ENCODE data around the gene NOL12. TPM values are rescaled to one million over a fixed set of nuclear protein-coding genes. Genes with fewer than 3 reads are reported as not detected.
A peak's percentile ranks its signal among the peaks of the same experiment; 100 is the strongest.
"Not testable (repeated sequence)": the region's sequence is repeated elsewhere in the genome, so short reads cannot be mapped to it uniquely, and the experiment has no call there.

NOL12 gene
- 10 to 100 TPM; 16.6 to 20.6 (median 18.9) TPM for polyA plus RNA-seq (ENCODE audit: insufficient read length in 4 of 4)

DNA sequence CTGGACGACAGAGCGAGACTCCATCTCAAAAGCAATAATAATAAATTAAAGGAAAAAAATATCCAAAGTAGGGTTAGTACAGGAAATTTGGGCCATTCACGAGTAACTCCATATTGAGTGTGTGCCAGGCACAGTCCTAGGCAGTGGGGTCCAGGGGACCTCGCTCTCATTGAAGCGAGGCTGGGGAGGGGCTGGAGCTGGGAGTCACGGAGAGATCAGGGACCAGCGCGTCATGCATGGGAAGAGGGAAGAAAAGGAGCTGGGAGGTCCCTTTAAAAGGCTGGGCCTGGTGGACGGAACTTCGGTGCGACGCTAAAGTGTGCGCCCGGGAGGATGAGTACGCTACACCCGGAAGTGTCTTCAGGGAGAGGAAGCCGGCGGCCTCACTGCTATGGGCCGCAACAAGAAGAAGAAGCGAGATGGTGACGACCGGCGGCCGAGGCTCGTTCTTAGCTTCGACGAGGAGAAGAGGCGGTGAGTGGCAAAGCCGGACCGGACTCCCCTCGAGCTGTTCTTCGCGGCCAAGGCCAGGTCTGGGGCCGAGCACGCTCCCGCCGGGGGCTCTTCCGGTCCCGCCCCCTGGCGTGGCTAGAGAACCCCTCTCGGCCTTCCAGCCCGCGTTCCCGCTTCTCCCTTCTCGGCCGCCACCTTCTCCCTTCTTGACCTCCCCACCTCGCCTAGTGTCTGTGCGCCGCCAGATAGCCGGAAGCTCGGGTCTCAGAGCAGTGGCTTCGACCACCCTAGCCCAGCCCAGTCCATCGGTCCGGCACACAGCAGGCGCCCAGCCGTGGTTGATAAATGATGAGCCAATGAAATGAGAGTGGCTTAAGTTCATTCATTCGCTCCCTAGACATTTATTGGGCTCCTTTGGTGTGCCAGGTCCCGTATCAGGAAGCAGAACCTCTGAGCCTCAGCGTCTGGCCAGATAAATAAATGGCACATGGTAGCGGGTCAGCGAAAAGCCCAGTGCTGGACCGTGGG, at the start of gene NOL12:
NOL12 (plus strand) TSS at position 342 of the 981 bp plus-strand sequence; CDS start at position 392, 50 bp downstream.
- peak in 3 of 4 donors; percentile 76 to 90 (median 76) for DNase-seq (ENCODE audit: low read depth in 4 of 4, low spot score in 3 of 4)

DNA sequence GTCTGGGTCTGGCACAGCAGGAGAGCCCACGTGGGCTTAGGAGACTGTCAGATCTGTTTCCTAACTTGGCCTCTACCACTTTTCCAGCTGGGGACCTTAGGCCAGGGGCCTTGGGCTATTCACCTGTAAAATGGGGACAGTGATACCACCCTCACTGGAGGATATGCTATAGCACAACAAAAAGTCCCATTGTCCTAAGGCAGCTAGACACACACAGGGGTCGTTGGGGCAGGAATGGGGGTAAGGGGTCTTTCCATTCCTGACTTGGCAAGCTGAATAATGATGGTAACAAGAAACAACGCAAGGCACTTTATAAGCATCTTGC, 49.2 kb upstream of the NOL12 start:
- DNase-seq (ENCODE audit: low read depth in 4 of 4, low spot score in 3 of 4), result no peak

DNA sequence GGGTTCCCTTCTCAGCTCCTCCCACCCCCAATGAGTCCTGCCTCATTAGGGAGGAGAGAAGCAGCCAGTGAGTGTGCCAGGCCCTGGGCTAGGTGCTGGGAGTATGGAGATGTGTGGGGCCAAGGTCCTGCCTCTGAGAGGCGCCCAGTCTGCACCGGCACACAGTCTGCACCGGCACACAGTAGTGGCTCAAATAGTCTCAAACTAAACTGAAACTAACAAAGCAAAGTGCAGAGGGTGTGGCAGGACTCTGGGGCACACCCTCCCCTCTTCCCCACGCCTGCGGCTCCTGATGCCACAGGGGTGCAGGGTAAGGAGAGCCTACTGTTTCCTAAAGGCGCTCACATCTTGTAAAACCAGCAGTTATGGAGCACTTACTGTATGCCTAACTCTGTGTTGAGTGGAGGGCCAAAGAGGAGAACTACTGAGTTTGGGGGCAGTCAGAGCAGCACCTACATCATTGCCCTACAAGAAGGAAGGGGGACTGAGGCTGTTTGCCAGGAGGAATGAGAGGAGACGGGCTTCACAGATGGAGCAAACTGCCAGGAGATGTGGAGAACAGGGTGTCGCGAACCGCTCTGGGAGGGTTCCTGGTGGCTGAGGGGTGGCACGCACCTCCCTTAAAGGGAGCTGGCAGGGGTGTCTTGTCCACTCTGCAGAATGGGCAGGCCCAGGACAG, 47.6 kb upstream of the NOL12 start:
- DNase-seq (ENCODE audit: low read depth in 4 of 4, low spot score in 3 of 4), result no peak

- peak in 1 of 4 donors; percentile 68 for DNase-seq (ENCODE audit: low read depth in 4 of 4, low spot score in 3 of 4)
These were observed 46.9 kb upstream of the NOL12 start, which contains the start of gene SH3BP1 for GRCh38 chr22:37639070-37639760. SH3BP1 (plus strand) TSS chr22:37639669; CDS start chr22:37639788, 119 bp downstream.

DNA sequence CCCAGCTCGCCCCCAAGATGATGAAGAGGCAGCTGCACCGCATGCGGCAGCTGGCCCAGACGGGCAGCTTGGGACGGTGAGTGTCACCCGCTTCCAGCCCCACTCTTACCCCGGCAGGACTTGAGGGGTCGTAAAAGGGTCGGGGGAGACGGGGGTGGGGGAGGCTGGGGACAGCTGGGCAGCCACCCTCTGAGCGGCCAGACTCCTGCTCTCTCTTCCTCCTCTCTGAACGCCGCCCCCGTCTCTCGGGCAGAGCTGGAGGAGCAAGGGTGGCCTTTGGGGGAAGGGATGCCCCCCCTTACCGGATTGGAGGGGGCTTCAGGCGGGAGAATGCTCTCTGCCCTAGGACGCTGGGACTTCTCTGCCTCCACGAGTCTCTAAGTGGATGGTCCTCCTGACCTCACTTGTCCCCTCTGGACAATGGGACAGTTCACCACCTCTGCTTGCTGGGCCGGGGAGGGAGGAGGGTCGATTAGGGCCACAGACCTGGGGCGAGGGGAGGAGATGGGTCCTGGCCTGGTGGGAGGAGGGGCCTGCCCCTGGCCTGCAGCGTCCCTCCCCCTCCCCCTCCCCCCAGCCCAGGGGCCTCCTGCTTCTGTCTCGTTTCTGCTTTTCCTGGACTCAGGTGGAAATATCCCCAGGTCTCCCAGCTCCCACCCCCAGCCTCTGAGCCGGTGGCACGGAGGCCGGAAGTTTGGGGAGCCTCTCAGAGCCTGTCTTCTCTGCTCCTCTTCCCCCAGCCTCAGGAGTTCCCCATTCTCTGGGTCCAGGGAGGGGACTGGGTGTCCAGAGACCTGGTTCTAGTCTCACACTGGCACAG, 46.2 kb upstream of the NOL12 start:
- no peak for DNase-seq (ENCODE audit: low read depth in 4 of 4, low spot score in 3 of 4)

- no peak for DNase-seq (ENCODE audit: low read depth in 4 of 4, low spot score in 3 of 4)
These were observed 45.3 kb upstream of the NOL12 start for GRCh38 chr22:37640591-37641560.

DNA sequence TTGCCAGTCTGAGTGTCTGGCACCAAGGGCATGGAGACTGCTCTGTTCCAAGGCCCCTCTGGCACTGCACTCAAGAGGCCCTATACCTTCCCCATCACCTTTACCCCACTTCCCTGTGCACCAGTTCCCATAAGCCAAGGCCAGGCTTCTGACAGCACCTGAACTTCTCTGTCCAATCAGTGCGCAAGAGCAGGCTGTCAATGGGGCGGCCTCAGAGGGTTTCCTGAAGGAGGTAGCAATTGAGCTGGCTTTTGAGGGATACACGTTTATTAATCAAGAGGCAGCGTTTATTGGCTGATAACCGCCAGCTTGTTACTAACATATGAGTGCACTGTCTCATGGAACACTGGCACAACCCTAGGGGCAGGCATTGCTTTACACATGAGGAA, 44.6 kb upstream of the NOL12 start:
- DNase-seq (ENCODE audit: low read depth in 4 of 4, low spot score in 3 of 4), result no peak

DNA sequence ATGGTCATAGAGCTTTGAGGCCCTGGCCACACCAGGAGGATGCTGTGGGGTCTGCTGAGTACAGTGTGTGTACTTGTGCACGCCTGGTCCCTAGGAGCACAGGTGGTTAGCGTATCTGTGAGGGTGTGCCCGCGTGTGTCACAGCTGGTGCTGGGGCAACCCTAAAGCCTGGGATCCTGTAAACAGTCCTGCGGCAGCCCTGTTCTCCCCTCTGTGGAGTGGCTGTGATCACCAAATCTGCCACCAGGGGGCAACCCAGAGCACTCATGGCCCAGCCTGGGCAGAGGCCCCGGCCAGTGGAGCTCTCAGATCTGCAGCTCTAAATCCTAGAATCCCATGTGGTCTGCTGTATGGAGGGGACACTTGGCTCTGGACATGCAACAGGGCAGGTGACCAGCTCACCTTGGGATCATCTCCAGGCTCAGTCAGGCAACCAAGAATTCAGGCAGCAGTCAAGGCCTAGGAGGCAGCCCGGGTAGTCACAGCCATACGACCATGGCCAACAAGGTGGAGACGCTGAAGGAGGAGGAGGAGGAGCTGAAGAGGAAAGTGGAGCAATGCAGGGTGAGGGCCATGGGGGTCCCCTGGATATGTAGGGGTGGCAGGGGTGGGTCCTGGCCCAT, 42.8 kb upstream of the NOL12 start:
- no peak for DNase-seq (ENCODE audit: low read depth in 4 of 4, low spot score in 3 of 4)

DNA sequence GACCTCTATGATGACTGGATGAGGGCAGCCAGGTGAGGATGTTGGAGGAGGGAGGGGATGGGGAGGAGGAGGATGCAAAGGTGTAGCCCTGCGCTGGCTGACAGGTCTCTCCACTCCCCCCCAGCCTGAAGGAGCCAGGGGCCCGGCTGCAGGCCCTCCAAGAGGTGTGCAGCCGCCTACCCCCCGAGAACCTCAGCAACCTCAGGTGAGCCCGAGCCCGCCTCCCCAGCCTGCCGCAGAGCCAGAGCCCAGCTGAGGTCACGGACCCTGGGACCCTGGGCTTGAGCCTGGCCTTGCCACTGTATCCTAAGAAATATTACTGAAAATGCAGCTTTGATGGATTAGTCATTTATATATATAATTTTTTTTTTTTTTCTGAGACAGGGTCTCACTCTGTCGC, 38.8 kb upstream of the NOL12 start:
- no peak for DNase-seq (ENCODE audit: low read depth in 4 of 4, low spot score in 3 of 4)

GRCh38 chr22:37647928-37648327, 38.2 kb upstream of the NOL12 start:
- DNase-seq (ENCODE audit: low read depth in 4 of 4, low spot score in 3 of 4), result no peak

GRCh38 chr22:37650463-37651136, 35.5 kb upstream of the NOL12 start:
- no peak for DNase-seq (ENCODE audit: low read depth in 4 of 4, low spot score in 3 of 4)

DNA sequence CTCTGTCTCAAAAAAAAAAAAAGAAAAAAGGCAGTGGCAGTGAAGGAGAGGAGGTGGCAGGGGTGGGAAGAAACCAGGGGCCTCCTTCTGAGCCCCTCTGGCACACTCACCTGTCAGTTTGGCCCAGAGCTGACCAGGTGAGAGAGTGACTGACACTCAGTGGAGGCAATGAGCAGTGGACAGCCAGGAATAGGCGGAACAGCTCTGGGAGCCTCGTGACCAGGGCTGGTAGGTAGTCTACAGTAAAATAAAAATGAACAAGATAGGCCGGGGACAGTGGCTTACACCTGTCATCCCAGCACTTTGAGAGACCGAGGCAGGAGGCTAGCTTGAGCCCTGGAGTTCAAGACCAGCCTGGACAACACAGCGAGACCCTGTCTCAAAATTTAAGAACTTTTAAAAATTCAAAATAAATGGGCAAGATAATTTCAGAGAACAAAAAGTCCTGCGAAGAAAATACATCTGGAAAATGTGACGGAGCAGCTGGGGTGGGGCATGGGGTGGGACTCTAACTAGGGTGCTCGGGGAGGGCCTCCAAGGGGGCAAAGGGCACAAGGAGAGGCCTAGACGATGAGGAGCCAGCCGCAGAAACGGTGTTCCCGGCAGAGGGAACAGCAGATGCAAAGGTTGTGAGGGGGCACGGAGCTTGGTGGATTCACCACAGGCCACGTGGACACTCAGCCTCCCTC, 31.4 kb upstream of the NOL12 start:
- DNase-seq (ENCODE audit: low read depth in 4 of 4, low spot score in 3 of 4), result no peak

DNA sequence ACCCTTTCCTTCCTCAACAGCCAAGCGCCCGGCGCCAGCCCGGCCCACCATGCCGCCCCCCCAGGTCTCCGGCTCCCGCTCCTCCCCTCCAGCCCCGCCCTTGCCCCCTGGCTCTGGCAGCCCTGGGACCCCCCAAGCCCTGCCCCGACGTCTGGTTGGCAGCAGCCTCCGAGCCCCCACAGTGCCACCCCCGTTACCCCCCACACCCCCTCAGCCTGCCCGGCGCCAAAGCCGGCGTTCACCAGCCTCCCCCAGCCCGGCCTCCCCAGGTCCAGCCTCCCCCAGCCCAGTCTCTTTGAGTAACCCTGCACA, 30.9 kb upstream of the NOL12 start:
- no peak for DNase-seq (ENCODE audit: low read depth in 4 of 4, low spot score in 3 of 4)

DNA sequence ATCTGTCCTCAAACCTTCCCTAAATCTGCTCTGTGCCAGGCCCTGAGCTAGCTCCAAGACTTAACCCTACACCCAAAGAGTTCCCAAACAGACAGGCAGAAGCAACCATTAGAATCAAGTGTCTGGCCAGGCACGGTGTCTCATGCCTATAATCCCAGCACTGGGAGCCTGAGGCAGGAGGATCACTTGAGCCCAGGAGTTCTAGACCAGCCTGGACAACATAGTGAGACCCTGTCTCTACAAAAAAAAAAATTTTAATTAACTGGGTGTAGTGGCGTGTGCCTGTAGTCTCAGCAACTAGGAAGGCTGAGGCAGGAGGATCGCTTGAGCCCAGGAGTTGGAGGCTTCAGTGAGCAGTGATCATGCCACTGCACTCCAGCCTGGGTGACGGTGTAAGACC, 29.6 kb upstream of the NOL12 start:
- not testable (repeated sequence) for DNase-seq (ENCODE audit: low read depth in 4 of 4, low spot score in 3 of 4)

GRCh38 chr22:37657590-37658132, 28.5 kb upstream of the NOL12 start:
- no peak for DNase-seq (ENCODE audit: low read depth in 4 of 4, low spot score in 3 of 4)

- peak; percentile 97 to 100 (median 99) for DNase-seq (ENCODE audit: low read depth in 4 of 4, low spot score in 3 of 4)
These were observed 27.7 kb upstream of the NOL12 start, which contains the start of gene PDXP for GRCh38 chr22:37658133-37659065. PDXP (plus strand) TSS chr22:37658723; CDS start chr22:37658783, 60 bp downstream.

Data from right renal pelvis (tissue), 4 donors.